ENCODE results near the gene AVEN. TPM values are rescaled to one million over a fixed set of nuclear protein-coding genes. Genes with fewer than 3 reads are reported as not detected.
A peak's percentile ranks its signal among the peaks of the same experiment; 100 is the strongest.
"Not testable (repeated sequence)": the region's sequence is repeated elsewhere in the genome, so short reads cannot be mapped to it uniquely, and the experiment has no call there.

Gene AVEN
- total RNA-seq, 1 experiment from 2014 or later, result 16.5 TPM

DNA sequence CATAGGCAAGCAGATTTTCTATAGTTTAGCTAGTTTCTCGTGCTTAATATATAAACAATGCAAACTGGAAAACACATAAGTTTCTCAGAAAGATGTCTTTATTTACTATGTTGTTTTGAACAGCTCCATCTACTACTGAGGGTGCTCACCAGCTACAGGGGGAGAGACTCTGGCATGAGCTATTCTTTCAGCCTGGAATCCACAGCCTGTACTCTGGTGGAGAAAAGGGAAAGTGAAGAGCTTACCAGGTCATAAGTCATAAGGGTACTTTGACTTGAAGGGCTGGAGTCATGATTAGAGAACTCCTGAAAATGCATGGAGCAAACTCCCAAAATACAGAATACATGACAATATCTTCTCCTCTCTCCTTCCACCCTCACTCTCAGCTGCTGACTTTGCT, 4.4 kb upstream of the AVEN start:
- no peak for DNase-seq (ENCODE audit: low spot score)

DNA sequence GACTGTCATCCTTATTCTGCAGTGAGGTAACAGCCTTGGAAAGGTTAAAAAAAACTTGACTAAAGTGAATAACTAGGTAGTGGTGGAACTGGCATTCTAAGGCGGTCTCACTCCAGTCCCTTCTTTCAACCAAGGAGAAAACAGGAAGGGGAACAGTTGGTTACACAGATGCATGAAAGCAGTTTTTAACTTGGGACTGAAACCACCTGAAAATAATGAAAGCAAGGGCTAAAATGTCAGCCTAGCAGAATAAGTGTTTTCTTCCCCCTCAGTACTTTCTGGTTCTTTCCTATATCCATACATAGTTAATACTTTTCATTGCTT, 748 bp upstream of the AVEN start:
- DNase-seq (ENCODE audit: low spot score), result no peak

DNA sequence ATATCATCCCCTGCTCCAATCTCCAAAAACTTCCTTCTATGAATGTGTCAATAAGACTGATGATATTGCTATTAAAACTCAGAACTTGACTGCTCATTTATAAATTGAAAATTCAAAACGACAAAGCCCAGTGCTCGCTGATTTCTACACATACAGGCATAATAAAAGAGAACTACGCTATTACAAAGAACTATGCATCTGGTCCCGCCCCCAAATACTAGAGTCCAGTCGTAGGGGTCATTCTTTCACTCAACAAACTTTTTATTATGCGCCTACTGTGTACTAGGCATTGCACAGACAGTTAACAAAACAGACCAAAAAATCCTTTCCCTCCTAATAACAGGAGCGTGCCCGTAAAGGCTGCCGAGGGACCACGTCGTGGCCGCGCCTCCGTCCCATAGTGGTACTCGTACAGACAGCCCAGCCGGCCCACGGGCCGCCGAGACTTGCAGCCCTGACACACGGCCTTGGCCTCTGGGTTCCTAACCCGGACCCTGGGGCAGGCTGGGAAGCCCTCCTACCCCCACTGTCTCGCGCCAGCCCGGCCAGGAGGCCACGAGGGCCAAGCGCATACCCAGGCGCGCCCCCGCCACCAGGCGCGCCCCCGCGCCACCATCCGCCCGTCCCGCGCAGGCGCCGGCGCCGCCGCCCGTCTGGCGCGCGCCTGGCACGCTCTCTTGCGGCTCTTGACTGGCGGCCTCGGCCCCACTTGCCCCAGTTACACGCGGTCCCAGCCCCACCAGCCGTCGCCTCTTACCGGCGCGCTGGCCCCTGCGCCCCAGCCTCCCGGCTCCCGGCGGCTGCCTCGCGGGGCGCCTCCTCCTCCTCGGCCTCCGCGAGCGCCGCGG, 757 bp downstream of the AVEN start:
- peak; percentile 47 for DNase-seq (ENCODE audit: low spot score)

GRCh38 chr15:34031987-34032760, 6.8 kb downstream of the AVEN start:
- DNase-seq (ENCODE audit: low spot score), result no peak

DNA sequence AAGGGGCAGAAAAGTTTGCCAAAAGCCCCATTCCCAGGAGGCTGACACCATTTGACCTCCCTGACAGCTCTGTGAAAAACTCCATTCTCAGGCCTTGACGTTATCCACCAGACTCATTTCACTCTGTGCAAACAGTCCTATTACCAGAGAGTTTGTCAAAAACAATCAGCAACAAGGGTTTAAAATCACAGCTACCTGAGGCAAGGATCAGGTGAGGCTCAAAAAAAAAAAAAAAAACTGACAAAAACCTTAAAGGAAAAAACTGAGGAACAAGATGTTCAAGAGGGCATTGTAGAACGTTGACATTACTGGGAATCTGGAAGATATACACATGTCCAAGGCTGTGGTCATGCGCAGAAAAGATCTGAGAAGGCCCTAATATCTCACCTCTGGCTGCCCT, 11.4 kb downstream of the AVEN start:
- DNase-seq (ENCODE audit: low spot score), result no peak

GRCh38 chr15:34025252-34025651, 13.8 kb downstream of the AVEN start:
- DNase-seq (ENCODE audit: low spot score), result no peak

GRCh38 chr15:34023907-34024306, 15.1 kb downstream of the AVEN start:
- DNase-seq (ENCODE audit: low spot score), result no peak

DNA sequence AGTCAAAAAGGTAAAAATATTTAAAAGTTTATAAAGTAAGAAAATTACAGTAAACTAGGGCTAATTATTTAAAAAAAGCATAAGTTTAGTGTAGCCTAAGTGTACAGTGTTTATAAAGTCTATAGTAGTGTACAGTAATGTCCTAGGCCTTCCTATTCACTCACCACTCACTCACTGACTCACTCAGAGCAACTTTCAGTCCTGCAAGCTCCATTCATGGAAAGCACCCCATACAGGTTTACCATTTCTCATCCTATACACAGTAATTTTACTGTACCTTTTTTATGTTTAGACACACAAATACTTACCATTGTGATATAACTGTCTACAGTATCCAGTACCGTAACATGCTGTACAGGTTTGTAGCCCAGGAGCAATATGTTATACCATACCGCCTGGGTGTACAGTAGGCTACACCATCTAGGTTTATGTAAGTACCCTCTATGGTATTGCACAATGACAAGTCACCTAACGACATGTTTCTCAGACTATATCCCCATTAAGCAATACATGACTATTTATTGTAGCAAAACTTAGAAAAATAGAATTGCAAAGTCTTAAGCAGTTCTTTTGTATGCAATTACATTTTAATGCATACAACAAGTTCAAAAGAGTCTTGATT, 19.5 kb downstream of the AVEN start:
- DNase-seq (ENCODE audit: low spot score), result no peak

GRCh38 chr15:34018738-34019137, 20.3 kb downstream of the AVEN start:
- DNase-seq (ENCODE audit: low spot score), result not testable (repeated sequence)

- DNase-seq (ENCODE audit: low spot score), result no peak
Observed at GRCh38 chr15:34018021-34018645, 20.9 kb downstream of the AVEN start.

- no peak for DNase-seq (ENCODE audit: low spot score)
Observed at GRCh38 chr15:34014556-34014955, 24.4 kb downstream of the AVEN start.

GRCh38 chr15:34013746-34014145, 25.3 kb downstream of the AVEN start:
- no peak for DNase-seq (ENCODE audit: low spot score)

DNA sequence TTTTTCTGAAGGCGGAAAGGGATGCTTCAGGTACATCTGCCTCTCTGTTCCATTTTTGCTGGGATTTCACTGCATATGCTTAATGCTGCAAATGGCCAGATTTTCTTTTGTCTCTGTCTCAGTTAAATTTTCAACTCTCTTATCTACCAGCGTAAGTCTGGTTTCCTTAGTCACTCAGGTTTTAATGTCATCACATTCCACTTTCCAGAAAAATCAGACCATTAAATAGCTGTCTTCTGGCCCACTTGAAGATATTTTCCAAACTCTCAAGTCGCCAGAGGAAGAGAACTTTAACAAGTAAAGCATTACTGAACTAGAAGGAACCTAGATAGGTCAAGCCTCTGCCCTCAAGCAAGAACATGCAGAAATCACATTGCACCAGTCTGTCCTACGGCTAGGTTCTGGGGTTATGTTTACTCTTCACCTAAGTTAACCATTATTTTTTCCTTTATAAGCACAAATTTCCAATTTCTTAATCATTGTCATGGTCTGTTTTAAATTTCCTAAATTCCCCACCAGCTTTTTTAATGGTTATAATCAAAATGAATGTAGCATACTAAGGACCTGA, 26.5 kb downstream of the AVEN start:
- DNase-seq (ENCODE audit: low spot score), result no peak

- no peak for DNase-seq (ENCODE audit: low spot score)
Observed at GRCh38 chr15:34011481-34011880, 27.5 kb downstream of the AVEN start.

DNA sequence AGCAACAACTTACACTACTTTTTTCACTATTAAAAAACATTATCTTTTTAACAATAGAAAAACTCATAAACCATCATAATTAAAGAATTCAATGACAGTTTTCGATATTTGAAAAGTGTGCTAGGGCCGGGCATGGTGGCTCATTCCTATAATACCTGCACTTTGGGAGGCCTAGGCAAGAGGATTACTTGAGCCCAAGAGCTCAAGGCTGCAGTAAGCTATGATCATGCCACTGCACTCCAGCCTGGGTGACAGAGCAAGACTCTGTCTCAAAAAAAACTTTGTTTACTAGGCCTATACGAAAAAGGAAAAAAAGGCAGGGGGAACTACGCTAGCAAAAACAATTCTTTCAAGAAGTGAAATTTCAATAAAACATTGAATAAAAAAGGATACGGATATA, 28.1 kb downstream of the AVEN start:
- no peak for DNase-seq (ENCODE audit: low spot score)

DNA sequence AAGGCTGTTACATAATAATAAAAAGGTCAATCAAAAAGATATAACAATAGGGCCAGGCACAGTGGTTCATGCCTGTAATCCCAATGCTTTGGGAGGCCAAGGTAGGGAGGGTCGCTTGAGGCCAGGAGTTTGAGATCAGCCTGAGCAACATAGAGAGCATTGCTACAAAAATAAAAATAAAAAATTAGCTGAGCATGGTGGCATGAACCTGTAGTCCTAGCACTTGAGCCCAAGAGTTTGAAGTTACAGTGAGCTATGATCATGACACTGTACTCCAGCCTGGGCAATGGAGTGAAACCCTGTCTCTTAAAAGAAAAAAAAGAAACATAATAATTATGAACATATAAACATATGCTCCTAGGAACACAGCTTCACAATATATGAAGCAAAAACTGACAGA, 29.3 kb downstream of the AVEN start:
- no peak for DNase-seq (ENCODE audit: low spot score)

DNA sequence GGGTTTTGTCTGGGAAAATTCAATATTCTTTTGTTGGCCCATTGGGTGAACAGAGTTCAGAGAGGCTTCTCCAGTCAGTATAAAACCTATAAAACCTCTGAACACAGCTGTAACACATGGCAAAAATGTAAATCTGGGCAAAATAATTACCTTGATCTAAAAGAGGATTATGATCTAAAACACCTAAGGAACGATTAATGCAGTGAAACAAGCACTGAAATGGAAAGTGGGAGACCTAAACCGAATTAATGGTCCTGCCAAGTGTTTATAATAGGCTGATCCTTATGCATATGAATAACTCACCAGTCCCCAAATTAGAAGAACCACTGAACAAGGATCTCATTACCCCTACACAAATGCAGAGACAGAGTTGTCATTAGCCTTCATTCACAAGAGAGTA, 32.6 kb downstream of the AVEN start:
- DNase-seq (ENCODE audit: low spot score), result no peak

GRCh38 chr15:34001536-34001935, 37.5 kb downstream of the AVEN start:
- DNase-seq (ENCODE audit: low spot score), result no peak

- not testable (repeated sequence) for DNase-seq (ENCODE audit: low spot score)
Observed at GRCh38 chr15:33995666-33996065, 43.3 kb downstream of the AVEN start.

DNA sequence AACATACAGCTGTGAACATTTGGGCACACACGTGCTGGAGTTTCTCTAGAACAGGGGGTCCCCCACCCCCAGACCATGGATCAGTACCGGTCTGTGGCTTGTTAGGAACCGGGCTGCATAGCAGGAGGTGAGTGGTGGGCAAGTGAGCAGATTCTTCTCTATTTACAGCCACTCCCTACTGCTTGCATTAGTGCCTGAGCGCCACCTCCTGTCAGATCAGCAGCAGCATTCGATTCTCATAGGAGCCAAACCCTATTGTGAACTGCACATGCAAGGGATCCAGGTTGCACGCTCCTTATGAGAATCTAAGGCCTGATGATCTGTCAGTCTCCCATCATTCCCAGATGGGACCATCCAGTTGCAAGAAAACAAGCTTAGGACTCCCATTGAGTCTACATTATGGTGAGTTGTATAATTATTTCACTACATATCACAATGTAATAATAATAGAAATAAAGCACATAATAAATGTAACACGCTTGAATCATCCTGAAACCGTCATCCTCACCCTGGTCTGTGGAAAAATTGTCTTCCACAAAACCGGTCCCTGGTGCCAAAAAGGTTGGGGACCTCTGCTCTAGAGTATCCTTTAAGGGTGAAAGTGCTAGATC, 44.9 kb downstream of the AVEN start:
- DNase-seq (ENCODE audit: low spot score), result peak; percentile 48

DNA sequence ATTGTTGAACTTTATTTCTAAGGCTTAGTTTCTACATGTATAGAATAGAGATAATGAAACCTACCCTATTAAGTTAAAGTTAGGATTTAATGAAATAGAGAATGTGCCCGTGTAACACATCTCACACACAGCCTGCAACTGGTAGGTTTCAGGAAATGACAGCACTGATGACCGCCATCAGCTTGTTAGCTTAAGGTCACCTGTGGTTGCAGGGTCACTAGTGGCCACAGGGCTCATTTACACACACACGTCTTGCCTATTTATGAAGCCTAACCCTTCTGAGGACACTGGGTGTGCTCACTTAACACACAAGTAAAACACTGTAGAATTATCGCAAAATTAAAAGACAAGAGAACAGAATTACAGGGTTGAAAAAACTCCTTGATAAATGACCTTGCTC, 50.6 kb downstream of the AVEN start:
- no peak for DNase-seq (ENCODE audit: low spot score)

- DNase-seq (ENCODE audit: low spot score), result no peak
Observed at GRCh38 chr15:33987444-33987843, 51.6 kb downstream of the AVEN start.

All from H4 (cell line).